Neural progenitor cell (in vitro differentiated cells): Measurements from ENCODE around the gene PAX7. TPM values are rescaled to one million over a fixed set of nuclear protein-coding genes. Genes with fewer than 3 reads are reported as not detected.

ENCODE experiments used
- DNase-seq: peaks from one replicate; pipeline ENCODE4 v3.0.0-alpha.2; 2016; ENCODE audit warnings: low spot score
- H2AFZ ChIP-seq: fragments of 200-600 bp; sonication (generic); replicated peaks from 2 replicates; pipeline ENCODE4 v1.6.1; 2016; ENCODE audit warnings: antibody characterized with exemption
- H3F3A ChIP-seq: fragments of 200-600 bp; sonication (generic); 2 replicates; pipeline ENCODE4 v1.6.1; 2016; ENCODE audit warnings: antibody characterized with exemption, low read depth
- H3K27ac ChIP-seq: fragments of 200-600 bp; sonication (generic); 2 replicates; pipeline ENCODE4 v1.5.1; 2016; ENCODE audit warnings: mild to moderate bottlenecking
- H3K27me3 ChIP-seq: fragments of 200-600 bp; sonication (generic); 2 replicates; pipeline ENCODE4 v1.6.1; 2016; ENCODE audit warnings: mild to moderate bottlenecking, moderate library complexity
- H3K36me3 ChIP-seq: fragments of 200-600 bp; sonication (generic); 2 replicates; pipeline ENCODE4 v1.5.1; 2016
- H3K4me1 ChIP-seq: fragments of 200-600 bp; sonication (generic); 2 replicates; pipeline ENCODE4 v1.6.1; 2016; ENCODE audit warnings: mixed run types
- H3K4me2 ChIP-seq: fragments of 200-600 bp; sonication (generic); 2 replicates; pipeline ENCODE4 v1.6.1; 2016
- H3K4me3 ChIP-seq: fragments of 200-600 bp; sonication (generic); 2 replicates; pipeline ENCODE4 v1.5.1; 2016
- H3K79me2 ChIP-seq: fragments of 200-600 bp; sonication (generic); 2 replicates; pipeline ENCODE4 v1.6.1; 2016; ENCODE audit warnings: low read depth
- H3K9ac ChIP-seq: fragments of 200-600 bp; sonication (generic); 2 replicates; pipeline ENCODE4 v1.6.1; 2016
- H3K9me3 ChIP-seq: fragments of 200-600 bp; sonication (generic); 2 replicates; pipeline ENCODE4 v1.5.1; 2016; ENCODE audit warnings: low read depth
- H4K20me1 ChIP-seq: fragments of 200-600 bp; sonication (generic); 2 replicates; pipeline ENCODE4 v1.6.1; 2016; ENCODE audit warnings: low read depth
- H3K27ac Mint-ChIP-seq: 3 replicates; pipeline ENCODE4 v1.8.0; 2021; ENCODE audit warnings: mixed read lengths
- H3K27me3 Mint-ChIP-seq: 2 replicates; pipeline ENCODE4 v1.8.0; 2022; ENCODE audit warnings: low read depth, mild to moderate bottlenecking, inconsistent platforms, moderate library complexity, mixed read lengths; ENCODE audit not compliant: insufficient read depth
- H3K36me3 Mint-ChIP-seq: 3 replicates; pipeline ENCODE4 v1.8.0; 2021; ENCODE audit warnings: mixed read lengths
- H3K4me1 Mint-ChIP-seq: 3 replicates; pipeline ENCODE4 v1.8.0; 2021; ENCODE audit warnings: mixed read lengths
- H3K4me3 Mint-ChIP-seq: 3 replicates; pipeline ENCODE4 v1.8.0; 2021; ENCODE audit warnings: mild to moderate bottlenecking, moderate library complexity, mixed read lengths
- H3K9me3 Mint-ChIP-seq: 3 replicates; pipeline ENCODE4 v1.8.0; 2020; ENCODE audit warnings: mixed read lengths
- CTCF ChIP-seq: fragments of 200-600 bp; sonication (generic); IDR thresholded peaks from 2 replicates; pipeline ENCODE4 v1.5.1; 2017; ENCODE audit warnings: antibody characterized with exemption, mild to moderate bottlenecking
- EZH2 ChIP-seq: fragments of 200-600 bp; sonication (generic); IDR thresholded peaks from 2 replicates; pipeline ENCODE4 v1.6.1; 2017; ENCODE audit warnings: antibody characterized with exemption, mild to moderate bottlenecking, moderate library complexity
- EZH2phosphoT487 ChIP-seq: fragments of 200-600 bp; sonication (generic); IDR thresholded peaks from 2 replicates; pipeline ENCODE4 v1.6.1; 2017; ENCODE audit warnings: antibody characterized with exemption
- total RNA-seq: library from RNA; depleted of rRNA; stranded (reverse); fragments of >200 nt; gene quantifications from 2 replicates; pipeline ENCODE4 v1.2.3, GENCODE V29; 2015; ENCODE audit warnings: low replicate concordance

PAX7 gene
- total RNA-seq, 1 donor from 2014 or later: 0.06 TPM

DNA sequence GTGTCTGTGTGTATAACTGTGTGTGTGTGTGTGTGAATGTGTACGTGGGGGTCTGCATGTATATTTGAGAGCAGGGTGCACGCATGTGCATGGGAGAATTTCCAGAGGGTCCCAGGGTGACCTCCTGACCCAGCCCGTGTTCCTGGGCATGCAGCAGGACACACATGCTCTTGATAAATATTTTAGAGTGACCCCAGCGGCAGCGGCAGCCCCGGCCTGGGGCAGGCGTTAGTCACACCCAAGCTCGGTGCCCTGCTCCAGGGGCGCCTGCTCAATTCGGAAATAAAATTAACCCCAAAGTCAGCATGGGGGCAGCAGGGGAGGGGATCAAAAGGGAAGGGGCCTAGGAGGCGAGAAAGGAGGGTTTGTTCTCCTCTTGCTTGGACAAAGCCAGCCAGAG lies 107.5 kb downstream of the PAX7 start:
- peaks cover 47% of the 10 kb centered on the region for H3K4me1 Mint-ChIP-seq
- no peaks in the 10 kb centered on the region for H3K79me2 ChIP-seq
- H3K4me1 ChIP-seq: peaks cover 20% of the 10 kb centered on the region
- DNase-seq: no peak
- no peak overlapping the region for H3K4me2 ChIP-seq
- TF ChIP-seq CTCF (no peak), EZH2 (no peak), EZH2phosphoT487 (no peak)
- no peaks in the 10 kb centered on the region for H3K9me3 Mint-ChIP-seq
- H3K36me3 ChIP-seq: no peaks in the 10 kb centered on the region
- H3K9ac ChIP-seq: no peak overlapping the region
- H3K27ac ChIP-seq: no peak overlapping the region
- H3K27me3 Mint-ChIP-seq: peaks cover 12% of the 10 kb centered on the region
- peaks cover 29% of the 10 kb centered on the region for H3K27me3 ChIP-seq
- H3F3A ChIP-seq: peaks cover 14% of the 10 kb centered on the region
- H3K36me3 Mint-ChIP-seq: no peaks in the 10 kb centered on the region
- H3K4me3 ChIP-seq: no peak overlapping the region
- H3K4me3 Mint-ChIP-seq: no peak overlapping the region
- no peaks in the 10 kb centered on the region for H4K20me1 ChIP-seq
- no peak overlapping the region for H3K27ac Mint-ChIP-seq
- H3K9me3 ChIP-seq: no peaks in the 10 kb centered on the region
- no peak overlapping the region for H2AFZ ChIP-seq

- Mint-ChIP-seq H3K27ac (peak overlapping the region; percentile 29), H3K36me3 (no peaks in the 10 kb centered on the region), H3K9me3 (no peaks in the 10 kb centered on the region), H3K4me1 (peaks cover 44% of the 10 kb centered on the region), H3K27me3 (peaks cover 9% of the 10 kb centered on the region), H3K4me3 (peak overlapping the region; percentile 36)
- Histone ChIP-seq H3K4me1 (peaks cover 20% of the 10 kb centered on the region), H3K27ac (no peak overlapping the region), H3K9ac (no peak overlapping the region), H3K27me3 (peaks cover 27% of the 10 kb centered on the region), H3K9me3 (no peaks in the 10 kb centered on the region), H3K79me2 (no peaks in the 10 kb centered on the region), H3K4me2 (no peak overlapping the region), H3F3A (peaks cover 14% of the 10 kb centered on the region), H4K20me1 (no peaks in the 10 kb centered on the region), H3K36me3 (no peaks in the 10 kb centered on the region), H2AFZ (no peak overlapping the region), H3K4me3 (no peak overlapping the region)
- no peak for DNase-seq
- TF ChIP-seq CTCF (no peak), EZH2phosphoT487 (no peak)
These were observed 108.0 kb downstream of the PAX7 start for GRCh38 chr1:18738617-18739016.

- Histone ChIP-seq H2AFZ (no peak overlapping the region), H3K36me3 (no peaks in the 10 kb centered on the region), H3K27me3 (peaks cover 27% of the 10 kb centered on the region), H3K4me2 (no peak overlapping the region), H3K9me3 (no peaks in the 10 kb centered on the region), H3F3A (peaks cover 14% of the 10 kb centered on the region), H4K20me1 (no peaks in the 10 kb centered on the region), H3K79me2 (no peaks in the 10 kb centered on the region), H3K27ac (no peak overlapping the region), H3K4me3 (no peak overlapping the region), H3K9ac (no peak overlapping the region), H3K4me1 (peaks cover 18% of the 10 kb centered on the region)
- DNase-seq: no peak
- Mint-ChIP-seq H3K4me1 (peaks cover 43% of the 10 kb centered on the region), H3K9me3 (no peaks in the 10 kb centered on the region), H3K27me3 (peaks cover 7% of the 10 kb centered on the region), H3K36me3 (no peaks in the 10 kb centered on the region), H3K27ac (peak overlapping the region; percentile 76), H3K4me3 (no peak overlapping the region)
- no peak for TF ChIP-seq EZH2
- TF ChIP-seq EZH2phosphoT487: no peak
- TF ChIP-seq CTCF: no peak
These were observed 108.8 kb downstream of the PAX7 start for GRCh38 chr1:18739408-18739807.
